Subcutaneous abdominal adipose tissue (tissue), 5 donors: Measurements from ENCODE around the gene GDF7.

ENCODE experiments used
- H3K27ac ChIP-seq: one replicate; pipeline ENCODE4 v1.7.0; 2013; ENCODE audit warnings: low read depth, mild to moderate bottlenecking, inconsistent platforms, low read length, moderate library complexity
- H3K27me3 ChIP-seq, 5 donors: one replicate each; pipeline ENCODE4 v1.7.0; 2013; ENCODE audit warnings: low read length in 5 of 5, inconsistent platforms in 1 of 5; ENCODE audit not compliant: control insufficient read depth in 5 of 5, insufficient read depth in 4 of 5
- H3K36me3 ChIP-seq, 5 donors: one replicate each; pipeline ENCODE4 v1.7.0; 2013; ENCODE audit warnings: low read length in 5 of 5; ENCODE audit not compliant: control insufficient read depth in 5 of 5, insufficient read depth in 5 of 5
- H3K4me1 ChIP-seq, 5 donors: one replicate each; pipeline ENCODE4 v1.7.0; 2013; ENCODE audit warnings: low read length in 5 of 5, mild to moderate bottlenecking in 3 of 5, moderate library complexity in 1 of 5; ENCODE audit not compliant: control insufficient read depth in 5 of 5, insufficient read depth in 5 of 5
- H3K4me3 ChIP-seq, 5 donors: one replicate each; pipeline ENCODE4 v1.7.0; 2013; ENCODE audit warnings: low read length in 5 of 5, low read depth in 1 of 5
- H3K9ac ChIP-seq, 5 donors: one replicate each; pipeline ENCODE4 v1.7.0; 2013; ENCODE audit warnings: low read length in 5 of 5, mild to moderate bottlenecking in 4 of 5, moderate library complexity in 3 of 5
- H3K9me3 ChIP-seq, 5 donors: one replicate each; pipeline ENCODE4 v1.7.0; 2013; ENCODE audit warnings: low read length in 5 of 5; ENCODE audit not compliant: control insufficient read depth in 5 of 5
- donor health status: healthy.
- donor health status: healthy.
- donor health status: healthy.
- donor health status: healthy.
- donor health status: healthy.

Gene GDF7

DNA sequence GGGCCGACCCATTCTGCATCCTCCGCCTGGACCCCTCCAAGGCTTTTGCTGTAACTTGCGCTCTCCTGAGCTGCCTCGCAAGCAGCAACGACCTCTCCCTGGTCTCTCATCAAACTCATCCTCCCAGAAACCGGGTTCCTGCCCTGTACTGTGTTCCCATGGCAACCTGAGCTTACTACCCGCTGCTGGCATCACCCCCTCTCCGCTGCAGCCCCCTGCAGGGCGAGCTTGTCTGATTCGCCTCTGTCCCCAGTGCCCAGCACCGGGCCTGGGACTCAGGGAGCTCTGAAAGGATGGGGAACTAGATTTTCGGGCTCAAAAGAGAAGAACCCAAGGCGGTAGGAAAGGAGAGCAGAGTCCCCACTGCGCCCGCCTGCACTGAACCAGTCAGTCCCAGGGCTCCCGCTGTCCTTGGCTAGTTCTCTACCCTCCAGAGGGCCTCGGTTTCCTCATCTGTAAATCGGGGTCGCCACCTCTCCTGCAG, 16.5 kb upstream of the GDF7 start:
- H3K9ac ChIP-seq, result peak overlapping the region; percentile 75 to 98 (median 92)
- peaks cover 0 to 18% (median 12%) of the 10 kb centered on the region in 5 donors for H3K36me3 ChIP-seq
- no peaks in the 10 kb centered on the region for H3K27me3 ChIP-seq
- H3K27ac ChIP-seq, result peak overlapping the region; percentile 84
- no peaks in the 10 kb centered on the region for H3K9me3 ChIP-seq
- H3K4me3 ChIP-seq, result peak overlapping the region; percentile 81 to 89 (median 83)
- H3K4me1 ChIP-seq, result peaks cover 5 to 40% (median 34%) of the 10 kb centered on the region in 5 donors

DNA sequence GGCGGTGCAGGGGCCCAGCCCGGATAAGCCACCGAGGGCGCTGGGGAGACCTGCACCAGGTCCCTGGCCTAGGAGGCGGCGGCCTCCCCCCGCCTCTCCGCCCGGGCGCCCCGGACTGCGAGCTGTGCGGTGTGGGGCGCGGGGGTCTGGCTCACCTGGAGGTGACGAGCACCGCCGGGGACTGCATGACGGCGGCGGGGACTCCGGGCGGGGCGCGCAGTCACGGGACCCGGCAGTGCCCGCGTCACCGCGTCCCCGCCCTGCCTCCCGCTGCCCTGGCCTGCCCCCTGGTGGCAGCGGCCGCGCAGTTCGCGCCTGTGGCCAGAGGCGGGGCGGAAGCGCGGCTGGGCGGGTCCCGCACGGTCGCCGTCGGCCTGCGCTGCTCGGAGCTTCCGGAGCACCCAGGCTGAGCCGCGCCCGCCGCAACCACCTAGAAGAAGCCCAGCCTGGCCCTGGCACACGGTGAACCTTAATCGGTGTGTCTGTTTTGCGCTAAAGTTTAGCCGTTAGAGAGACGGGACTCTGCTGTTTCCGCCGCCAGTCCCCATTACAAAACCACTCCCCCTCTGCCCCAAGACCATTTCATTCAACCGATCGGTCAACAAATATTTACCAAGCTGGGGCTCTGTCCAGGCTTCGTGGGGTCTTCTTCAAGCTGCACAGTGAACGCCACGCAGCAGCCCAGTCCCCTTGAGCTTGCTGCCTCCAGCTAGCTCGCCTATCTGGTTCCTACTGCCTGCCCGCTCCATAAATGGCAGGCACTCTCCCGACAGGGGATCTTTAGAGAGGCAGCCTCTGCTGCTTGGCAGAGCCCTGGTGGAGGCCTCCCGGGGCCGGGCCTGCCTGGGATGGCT, 15.8 kb upstream of the GDF7 start, which contains the start of gene HS1BP3:
Gene HS1BP3, minus strand, starts transcription at position 222 of the 854 bp plus-strand sequence. Its CDS starts 35 bp downstream, at position 187.
- H3K4me1 ChIP-seq, result peaks cover 5 to 40% (median 34%) of the 10 kb centered on the region in 5 donors
- H3K9me3 ChIP-seq, result no peaks in the 10 kb centered on the region
- peak within 1 kb of the TSS; percentile 81 to 89 (median 84) for H3K4me3 ChIP-seq
- H3K9ac ChIP-seq, result peak within 1 kb of the TSS; percentile 81 to 98 (median 92)
- peaks cover 0 to 12% (median 6%) of the 10 kb centered on the region in 5 donors for H3K36me3 ChIP-seq
- no peaks in the 10 kb centered on the region for H3K27me3 ChIP-seq
- H3K27ac ChIP-seq, result peak within 1 kb of the TSS; percentile 84

DNA sequence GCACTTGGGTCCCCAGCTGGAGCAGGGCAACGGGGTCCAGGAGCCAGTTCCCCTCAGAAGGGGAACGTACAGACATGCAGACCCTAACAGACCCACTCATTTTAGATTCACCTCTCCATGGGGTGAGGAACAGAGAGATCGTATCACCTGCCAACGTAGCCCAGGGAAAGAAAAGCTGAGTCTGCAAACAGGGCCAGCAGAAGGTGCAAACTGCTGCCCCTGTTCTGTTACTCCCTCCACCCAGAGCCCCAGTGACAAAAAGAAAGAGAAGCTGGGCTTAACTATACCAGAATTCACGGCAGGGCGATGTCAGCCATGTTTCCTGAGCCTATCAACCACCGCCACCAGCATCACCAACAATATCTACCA, 15.2 kb upstream of the GDF7 start:
- H3K9ac ChIP-seq, result peak overlapping the region in 4 of 5 donors; percentile 75 to 87 (median 82)
- peaks cover 5 to 40% (median 34%) of the 10 kb centered on the region in 5 donors for H3K4me1 ChIP-seq

DNA sequence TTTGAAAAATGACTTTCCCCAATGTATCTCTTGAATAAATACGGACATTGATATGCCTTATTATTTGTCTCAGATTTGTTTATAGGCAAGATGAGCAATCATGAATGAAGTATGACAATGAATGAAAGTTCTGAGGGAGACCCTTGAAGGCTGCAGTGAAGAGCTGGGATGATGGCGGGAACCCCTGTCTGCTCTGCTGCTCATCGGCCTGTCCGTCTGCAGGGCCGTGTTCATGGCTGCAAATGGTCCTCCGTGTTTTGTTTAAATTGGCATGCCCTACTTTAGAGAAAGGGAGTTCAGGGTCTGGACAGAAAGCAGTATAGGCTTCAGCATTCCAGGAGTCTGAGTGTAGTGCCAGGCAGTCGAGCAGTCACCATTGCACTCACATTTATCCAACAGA, 14.8 kb upstream of the GDF7 start:
- Histone ChIP-seq H3K27me3 (no peaks in the 10 kb centered on the region), H3K4me3 (no peak overlapping the region), H3K27ac (no peak overlapping the region), H3K9me3 (no peaks in the 10 kb centered on the region), H3K9ac (no peak overlapping the region), H3K4me1 (peaks cover 5 to 40% (median 34%) of the 10 kb centered on the region in 5 donors), H3K36me3 (peaks cover 0 to 2% (median 0%) of the 10 kb centered on the region in 5 donors)

More for the DNA sequence above, 15.2 kb upstream of the GDF7 start:
- H3K4me3 ChIP-seq, result peak overlapping the region; percentile 81 to 89 (median 84)
- peaks cover 0 to 5% (median under 1%) of the 10 kb centered on the region in 5 donors for H3K36me3 ChIP-seq
- no peak overlapping the region for H3K27ac ChIP-seq
- no peaks in the 10 kb centered on the region for H3K27me3 ChIP-seq
- H3K9me3 ChIP-seq, result no peaks in the 10 kb centered on the region

DNA sequence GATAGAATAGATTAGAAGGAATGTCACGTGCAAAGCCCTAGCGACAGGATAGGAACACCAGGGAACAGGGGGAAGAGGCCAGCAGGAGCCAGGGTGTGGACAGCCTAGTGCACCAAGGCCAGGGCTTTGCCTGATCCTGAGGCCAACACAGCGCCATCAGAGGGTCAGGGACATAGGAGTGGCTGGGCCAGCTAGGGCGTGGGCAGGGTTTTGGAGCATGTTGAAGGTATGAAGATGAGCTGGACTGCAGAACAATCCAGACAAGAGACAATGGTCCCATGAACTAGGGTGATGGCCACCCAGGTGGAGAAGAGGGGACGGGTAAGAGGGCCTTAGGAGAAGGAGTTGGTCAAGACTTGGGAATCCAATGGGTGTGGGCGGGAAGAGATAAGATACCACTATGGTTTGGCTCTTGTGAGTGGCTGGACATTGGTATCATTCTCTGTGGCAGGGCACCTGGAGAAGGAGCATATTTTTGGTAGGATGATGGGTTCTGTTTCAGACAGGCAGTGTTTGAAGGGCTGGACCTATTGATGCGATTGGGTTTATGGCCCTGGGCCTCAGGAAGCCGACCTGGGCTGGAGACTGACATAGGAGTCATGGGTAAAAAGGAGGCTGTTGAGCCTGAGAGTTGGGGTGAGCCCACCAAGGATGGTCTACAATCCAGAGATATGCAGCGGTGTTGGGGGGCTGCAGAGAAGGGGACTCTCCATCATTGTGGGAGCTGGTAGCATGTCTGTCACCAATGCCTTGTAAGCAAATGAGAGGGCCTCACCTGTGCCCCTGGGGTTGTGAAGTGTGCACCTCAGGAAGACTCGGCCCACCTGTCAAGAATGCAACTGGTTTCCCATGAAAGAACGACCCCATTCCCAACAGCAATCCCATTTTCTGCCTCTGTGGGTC, 14.0 kb upstream of the GDF7 start:
- Histone ChIP-seq H3K36me3 (no peaks in the 10 kb centered on the region), H3K9me3 (no peaks in the 10 kb centered on the region), H3K27ac (no peak overlapping the region), H3K9ac (no peak overlapping the region), H3K27me3 (peaks cover 0 to 4% (median 2%) of the 10 kb centered on the region in 5 donors), H3K4me3 (no peak overlapping the region), H3K4me1 (peaks cover 5 to 35% (median 29%) of the 10 kb centered on the region in 5 donors)

DNA sequence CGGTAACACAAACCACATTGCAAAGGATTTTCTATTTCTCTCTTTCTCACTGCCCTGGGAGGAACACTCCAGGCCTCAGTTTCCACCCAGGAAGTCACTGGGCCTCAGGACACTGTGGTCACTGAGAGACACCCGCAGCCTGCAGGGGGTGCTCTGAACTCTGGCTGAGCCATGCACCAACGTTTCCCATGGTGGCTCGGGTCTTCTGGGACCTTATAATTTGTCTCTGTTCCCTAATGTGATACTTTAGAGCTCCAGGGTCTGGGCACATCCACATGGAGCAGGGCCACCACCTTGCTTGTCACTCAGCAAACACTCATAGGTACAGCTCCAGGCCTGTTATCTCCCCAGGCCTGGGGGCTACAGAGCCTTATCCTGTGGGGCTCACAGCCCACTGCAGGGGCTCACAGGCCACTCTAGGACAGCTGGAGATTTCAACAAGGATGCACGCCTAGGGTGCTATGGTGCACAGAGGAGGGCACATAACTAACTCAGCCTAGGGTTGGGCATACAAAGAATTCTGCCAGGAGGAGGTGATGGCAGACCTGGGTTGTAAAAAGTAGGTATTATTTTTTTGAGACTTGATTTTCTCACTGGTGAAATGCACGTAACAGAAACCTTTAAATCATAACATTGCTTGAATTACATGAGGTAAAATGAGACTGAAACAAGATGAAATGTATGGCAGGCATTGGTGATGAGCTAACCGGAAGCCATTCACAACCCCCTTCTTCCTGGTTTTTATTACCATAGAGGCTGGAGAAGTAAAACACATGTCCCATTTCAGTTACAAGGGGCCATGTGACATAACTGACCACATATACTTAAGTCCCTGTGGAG, 13.0 kb upstream of the GDF7 start:
- H3K9me3 ChIP-seq, result no peaks in the 10 kb centered on the region
- H3K4me3 ChIP-seq, result no peak overlapping the region
- H3K36me3 ChIP-seq, result no peaks in the 10 kb centered on the region
- H3K9ac ChIP-seq, result no peak overlapping the region
- H3K27me3 ChIP-seq, result peaks cover 0 to 4% (median 2%) of the 10 kb centered on the region in 5 donors
- no peak overlapping the region for H3K27ac ChIP-seq
- peaks cover 5 to 26% (median 24%) of the 10 kb centered on the region in 5 donors for H3K4me1 ChIP-seq

DNA sequence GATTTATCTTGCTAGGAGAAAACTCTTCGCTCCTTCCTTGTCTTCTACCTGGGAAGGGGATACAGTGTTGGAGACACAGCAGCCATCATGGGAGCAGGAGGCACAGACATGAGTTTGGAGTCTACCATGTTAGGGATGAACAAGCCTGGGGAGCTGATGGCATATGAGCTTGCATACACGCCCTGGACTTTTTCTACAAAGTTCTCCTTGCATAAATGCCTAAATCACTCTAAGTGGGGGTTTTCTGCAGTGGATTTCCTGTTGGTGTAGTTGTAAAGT, 12.5 kb upstream of the GDF7 start:
- H3K27ac ChIP-seq, result no peak overlapping the region
- H3K9me3 ChIP-seq, result no peaks in the 10 kb centered on the region

DNA sequence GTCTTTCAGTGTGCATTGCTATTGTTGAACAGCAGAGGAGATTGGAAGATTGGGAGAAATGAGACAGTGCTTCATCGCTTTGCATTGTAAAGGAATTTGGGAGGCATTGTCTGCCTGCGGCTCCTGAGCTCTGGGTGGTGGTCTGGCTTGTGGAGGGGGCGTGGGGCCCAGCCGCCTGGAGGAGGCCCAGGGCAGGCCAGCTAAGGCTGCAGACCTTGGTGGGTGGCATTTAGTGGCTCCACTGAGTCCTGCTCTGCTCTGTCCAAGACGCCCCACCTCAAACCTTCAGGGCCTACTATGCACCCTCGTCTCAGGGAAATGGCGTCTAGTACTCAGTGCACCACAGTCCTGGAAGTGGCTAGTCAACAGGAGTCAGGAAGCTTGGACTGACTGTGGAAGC, 10.4 kb upstream of the GDF7 start:
- Histone ChIP-seq H3K27ac (no peak overlapping the region), H3K36me3 (no peaks in the 10 kb centered on the region), H3K27me3 (peaks cover 0 to 11% (median 6%) of the 10 kb centered on the region in 5 donors), H3K4me3 (no peak overlapping the region), H3K9me3 (no peaks in the 10 kb centered on the region), H3K9ac (no peak overlapping the region), H3K4me1 (peaks cover 0 to 4% (median 3%) of the 10 kb centered on the region in 5 donors)

More for the DNA sequence above, 12.5 kb upstream of the GDF7 start:
- H3K36me3 ChIP-seq, result no peaks in the 10 kb centered on the region
- H3K4me3 ChIP-seq, result no peak overlapping the region
- H3K27me3 ChIP-seq, result peaks cover 0 to 4% (median 2%) of the 10 kb centered on the region in 5 donors
- H3K4me1 ChIP-seq, result peaks cover 5 to 20% (median 18%) of the 10 kb centered on the region in 5 donors
- H3K9ac ChIP-seq, result no peak overlapping the region

DNA sequence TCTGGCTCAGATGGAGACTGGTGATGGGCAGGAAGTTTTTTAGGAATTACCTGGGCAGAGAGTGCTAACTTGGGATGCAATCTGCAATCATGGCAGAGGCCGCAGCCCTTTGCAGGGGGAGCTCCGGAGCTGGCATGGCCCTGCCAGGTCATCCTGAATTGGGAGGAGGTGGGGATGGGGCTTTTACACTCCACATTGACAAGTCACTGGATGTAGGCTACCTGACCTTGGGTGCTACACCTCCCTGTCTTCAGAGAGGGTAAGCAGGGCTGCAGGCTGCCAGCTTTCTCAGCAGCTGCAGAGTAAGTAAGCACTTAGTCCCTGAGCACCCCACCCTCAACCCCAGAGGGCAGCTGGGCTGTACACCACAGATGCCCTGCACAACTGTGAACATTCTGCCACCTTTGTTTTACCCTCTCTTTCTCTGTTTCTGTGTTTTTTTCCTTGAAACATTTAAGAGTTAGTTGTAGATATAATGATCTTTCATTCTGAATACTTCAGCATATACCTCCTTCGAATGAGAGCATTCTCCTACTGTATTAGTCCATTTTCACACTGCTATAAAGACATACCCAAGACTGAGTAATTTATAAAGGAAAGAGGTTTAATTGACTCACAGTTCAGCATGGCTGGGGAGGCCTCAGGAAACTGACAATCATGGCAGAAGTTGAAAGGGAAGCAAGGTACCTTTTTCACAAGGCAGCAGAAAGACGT, 9.3 kb upstream of the GDF7 start:
- Histone ChIP-seq H3K9ac (no peak overlapping the region), H3K4me1 (no peaks in the 10 kb centered on the region), H3K27me3 (peaks cover 10 to 22% (median 17%) of the 10 kb centered on the region in 5 donors), H3K4me3 (no peak overlapping the region), H3K36me3 (no peaks in the 10 kb centered on the region), H3K27ac (no peak overlapping the region), H3K9me3 (no peaks in the 10 kb centered on the region)
